K562 (cell line): ENCODE measurements around the gene STK17A. TPM values are rescaled to one million over a fixed set of nuclear protein-coding genes. Genes with fewer than 3 reads are reported as not detected.

ENCODE experiments used
- ASH1L ChIP-seq: fragments of 450-650 bp; IDR thresholded peaks from 2 replicates; pipeline ENCODE4 v1.6.1; 2018; ENCODE audit warnings: borderline replicate concordance, mild to moderate bottlenecking, low read depth; ENCODE audit not compliant: partially characterized antibody
- BRD4 ChIP-seq: fragments of 200-600 bp; sonication (generic); IDR thresholded peaks from 2 replicates; pipeline ENCODE4 v1.6.1; 2017; ENCODE audit warnings: inconsistent platforms
- CHAMP1 ChIP-seq: fragments of 450-650 bp; IDR thresholded peaks from 2 replicates; pipeline ENCODE4 v1.6.1; 2016; ENCODE audit warnings: mild to moderate bottlenecking
- ETS1 ChIP-seq: conservative IDR thresholded peaks from 2 replicates; pipeline ENCODE4 v1.6.1; 2011; ENCODE audit warnings: low read depth, mild to moderate bottlenecking, low read length; ENCODE audit not compliant: control insufficient read depth
- FOS ChIP-seq: IDR thresholded peaks from 3 replicates; pipeline ENCODE4 v1.6.1; 2011; ENCODE audit not compliant: insufficient read length; ENCODE audit errors: extremely low read depth
- GTF2A2 ChIP-seq: IDR thresholded peaks from 2 replicates; pipeline ENCODE4 v1.6.1; 2016; ENCODE audit warnings: mild to moderate bottlenecking, missing genetic modification characterization, missing compliant biosample characterization
- HMGN3 ChIP-seq: IDR thresholded peaks from 2 replicates; pipeline ENCODE4 v1.6.1; 2011; ENCODE audit warnings: borderline replicate concordance, low read depth, mild to moderate bottlenecking, mixed read lengths, low read length; ENCODE audit not compliant: insufficient read length; ENCODE audit errors: extremely low read depth
- RUNX1 ChIP-seq: sonication (generic); IDR thresholded peaks from 2 replicates; pipeline ENCODE4 v1.6.1; 2016; ENCODE audit warnings: antibody characterized with exemption, low read depth
- SMARCA4 ChIP-seq: fragments of 450-650 bp; IDR thresholded peaks from 2 replicates; pipeline ENCODE4 v1.6.1; 2016
- SREBF1 ChIP-seq: fragments of 150-350 bp; IDR thresholded peaks from 2 replicates; pipeline ENCODE4 v1.6.1; 2014; ENCODE audit warnings: antibody characterized with exemption, low read depth, low read length, borderline replicate concordance
- TOE1 ChIP-seq, 2 experiments: fragments of 450-650 bp in 1 of 2; sonication (generic) in 1 of 2; formaldehyde crosslinking in 1 of 2; IDR thresholded peaks; 2 replicates each; pipeline versions ENCODE4 v1.7.1 to v1.8.0; 2016 to 2022; ENCODE audit warnings: borderline replicate concordance in 2 of 2, mild to moderate bottlenecking in 2 of 2, antibody characterized with exemption in 1 of 2, inconsistent platforms in 1 of 2, low read depth in 1 of 2, missing genetic modification reagents in 1 of 2, moderate library complexity in 1 of 2
- ZNF280B ChIP-seq: fragments of 250-450 bp; sonication (Bioruptor Pico); IDR thresholded peaks from 2 replicates; pipeline ENCODE4 v1.5.1; 2021; ENCODE audit warnings: mild to moderate bottlenecking
- ZNF778 ChIP-seq: fragments of 450-650 bp; formaldehyde crosslinking; IDR thresholded peaks from 2 replicates; pipeline ENCODE4 v1.4.0; 2020; ENCODE audit warnings: mild to moderate bottlenecking, moderate library complexity
- polyA plus RNA-seq, 8 experiments: library from polyadenylated mRNA; depleted of rRNA in 4 of 8; stranded (reverse) in 5 of 8; unstranded in 3 of 8; fragments of >200 nt; fragmentation: Nextera tagmentation in 2 of 8; fragmentation: Illumina TruSeq in 1 of 8; extraction: Ambion mirVana in 2 of 8; extraction: Trizol in 1 of 8; gene quantifications; 2 replicates each; pipeline versions ENCODE4 v1.2.1 to v1.2.3, GENCODE V29; 2011 to 2014; ENCODE audit warnings: inconsistent platforms in 1 of 8, missing spikeins in 1 of 8
- total RNA-seq, 7 experiments: library from RNA; depleted of rRNA in 6 of 7; stranded (reverse); fragments of >200 nt in 6 of 7; fragmentation: Illumina TruSeq in 2 of 7; extraction: Trizol in 2 of 7; gene quantifications; 2 replicates each; pipeline versions ENCODE4 v1.2.1 to v1.2.3, GENCODE V29; 2011 to 2021; ENCODE audit warnings: low replicate concordance in 1 of 7
- TF ChIP-seq, protein P1 (sequence below): fragments of 250-450 bp; sonication (Bioruptor Pico); IDR thresholded peaks from 2 replicates; pipeline ENCODE4 v1.5.0; 2021
- TF ChIP-seq, protein P2 (sequence below), 3 experiments: fragments of 200-800 bp in 1 of 3; fragments of 250-450 bp in 1 of 3; fragments of 450-650 bp in 1 of 3; sonication (Bioruptor Pico) in 1 of 3; sonication (Bioruptor generic) in 1 of 3; formaldehyde crosslinking in 1 of 3; IDR thresholded peaks; 2 replicates each; pipeline versions ENCODE4 v1.6.1 to v1.8.0; 2016 to 2022; ENCODE audit warnings: mild to moderate bottlenecking in 2 of 3, missing genetic modification characterization in 2 of 3, missing compliant biosample characterization in 1 of 3, moderate library complexity in 1 of 3

STK17A gene
- total and polyA plus RNA-seq, 9 of the 15 experiments (the other 6 are each of a cell fraction or from before 2014, with no cell fraction given) = 3.4 to 16.3 (median 13.2) TPM

GRCh38 chr7:43674559-43675436, 91.9 kb downstream of the STK17A start (continued):
- TF ChIP-seq ETS1 (no peak), BRD4 (no peak), TOE1 (IDR thresholded peaks at IDR 0.05; ENCODE audit: borderline replicate concordance) (no peak), TOE1 (CRISPR knock-in tag; IDR thresholded peaks at IDR 0.05; ENCODE audit: borderline replicate concordance, low read depth) (no peak), RUNX1 (no peak), CHAMP1 (peak; percentile 27; the same call in 1 of the 2 replicates), SREBF1 (no peak), GTF2A2 (tag) (no peak), HMGN3 (no peak), ZNF778 (CRISPR knock-in tag) (no peak), FOS (peak; percentile 15), SMARCA4 (peak; percentile 83; the same call in 1 of the 2 replicates), ZNF280B (CRISPR knock-in tag) (no peak), ASH1L (no peak)
- TF ChIP-seq, protein P1, sequence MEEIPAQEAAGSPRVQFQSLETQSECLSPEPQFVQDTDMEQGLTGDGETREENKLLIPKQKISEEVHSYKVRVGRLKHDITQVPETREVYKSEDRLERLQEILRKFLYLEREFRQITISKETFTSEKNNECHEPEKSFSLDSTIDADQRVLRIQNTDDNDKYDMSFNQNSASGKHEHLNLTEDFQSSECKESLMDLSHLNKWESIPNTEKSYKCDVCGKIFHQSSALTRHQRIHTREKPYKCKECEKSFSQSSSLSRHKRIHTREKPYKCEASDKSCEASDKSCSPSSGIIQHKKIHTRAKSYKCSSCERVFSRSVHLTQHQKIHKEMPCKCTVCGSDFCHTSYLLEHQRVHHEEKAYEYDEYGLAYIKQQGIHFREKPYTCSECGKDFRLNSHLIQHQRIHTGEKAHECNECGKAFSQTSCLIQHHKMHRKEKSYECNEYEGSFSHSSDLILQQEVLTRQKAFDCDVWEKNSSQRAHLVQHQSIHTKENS = no peak
- TF ChIP-seq, protein P2, sequence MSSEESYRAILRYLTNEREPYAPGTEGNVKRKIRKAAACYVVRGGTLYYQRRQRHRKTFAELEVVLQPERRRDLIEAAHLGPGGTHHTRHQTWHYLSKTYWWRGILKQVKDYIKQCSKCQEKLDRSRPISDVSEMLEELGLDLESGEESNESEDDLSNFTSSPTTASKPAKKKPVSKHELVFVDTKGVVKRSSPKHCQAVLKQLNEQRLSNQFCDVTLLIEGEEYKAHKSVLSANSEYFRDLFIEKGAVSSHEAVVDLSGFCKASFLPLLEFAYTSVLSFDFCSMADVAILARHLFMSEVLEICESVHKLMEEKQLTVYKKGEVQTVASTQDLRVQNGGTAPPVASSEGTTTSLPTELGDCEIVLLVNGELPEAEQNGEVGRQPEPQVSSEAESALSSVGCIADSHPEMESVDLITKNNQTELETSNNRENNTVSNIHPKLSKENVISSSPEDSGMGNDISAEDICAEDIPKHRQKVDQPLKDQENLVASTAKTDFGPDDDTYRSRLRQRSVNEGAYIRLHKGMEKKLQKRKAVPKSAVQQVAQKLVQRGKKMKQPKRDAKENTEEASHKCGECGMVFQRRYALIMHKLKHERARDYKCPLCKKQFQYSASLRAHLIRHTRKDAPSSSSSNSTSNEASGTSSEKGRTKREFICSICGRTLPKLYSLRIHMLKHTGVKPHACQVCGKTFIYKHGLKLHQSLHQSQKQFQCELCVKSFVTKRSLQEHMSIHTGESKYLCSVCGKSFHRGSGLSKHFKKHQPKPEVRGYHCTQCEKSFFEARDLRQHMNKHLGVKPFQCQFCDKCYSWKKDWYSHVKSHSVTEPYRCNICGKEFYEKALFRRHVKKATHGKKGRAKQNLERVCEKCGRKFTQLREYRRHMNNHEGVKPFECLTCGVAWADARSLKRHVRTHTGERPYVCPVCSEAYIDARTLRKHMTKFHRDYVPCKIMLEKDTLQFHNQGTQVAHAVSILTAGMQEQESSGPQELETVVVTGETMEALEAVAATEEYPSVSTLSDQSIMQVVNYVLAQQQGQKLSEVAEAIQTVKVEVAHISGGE (CRISPR knock-in tag; IDR thresholded peaks at IDR 0.05) = no peak
